Panc1 (cell line): ENCODE measurements around the gene CLEC4M. TPM values are rescaled to one million over a fixed set of nuclear protein-coding genes. Genes with fewer than 3 reads are reported as not detected.

Experiments
- ATAC-seq: fragments of 200-7000 bp; cut with Tn5 transposase; 2 replicates; pipeline ENCODE4 v1.9.1; 2020; ENCODE audit warnings: mild to moderate bottlenecking, moderate library complexity
- BruUV-seq: library from RNA; stranded (reverse); fragments of 400-500 nt; replicated peaks from 2 replicates; lab custom pipeline; 2021; lab: Mats Ljungman, UMichigan
- CTCF ChIA-PET: fragments of 300-600 bp; sonication (Branson Sonifier 250); formaldehyde crosslinking; loops from one replicate; lab custom pipeline; 2022; ENCODE audit warnings: antibody characterized with exemption; lab: Charles Lee
- POLR2A ChIA-PET: fragments of 300-600 bp; sonication (Branson Sonifier 250); formaldehyde crosslinking; loops from one replicate; lab custom pipeline; 2022; ENCODE audit warnings: antibody characterized with exemption; lab: Charles Lee
- DNase-seq: peaks from one replicate; pipeline ENCODE4 v3.0.0-alpha.2; 2010; ENCODE audit warnings: low read depth, low spot score
- H3K27ac ChIP-seq: 2 replicates; pipeline ENCODE4 v1.5.1; 2011; ENCODE audit warnings: mild to moderate bottlenecking, low read length, inconsistent platforms
- H3K27me3 ChIP-seq: fragments of 200-500 bp; sonication (Bioruptor generic); 2 replicates; pipeline ENCODE4 v1.6.0; 2014; ENCODE audit warnings: low read length, inconsistent platforms; ENCODE audit not compliant: control insufficient read depth, insufficient read depth
- H3K36me3 ChIP-seq: fragments of 200-500 bp; sonication (Bioruptor generic); 2 replicates; pipeline ENCODE4 v1.5.1; 2014; ENCODE audit warnings: inconsistent platforms, mild to moderate bottlenecking, low read length, moderate library complexity; ENCODE audit not compliant: control insufficient read depth, insufficient read depth
- H3K4me1 ChIP-seq: 2 replicates; pipeline ENCODE4 v1.5.1; 2011; ENCODE audit warnings: inconsistent platforms, mild to moderate bottlenecking, low read length, moderate library complexity; ENCODE audit not compliant: control insufficient read depth, insufficient read depth
- H3K4me3 ChIP-seq, 2 experiments: 2 replicates each; pipeline ENCODE4 v1.5.1; 2011 to 2012; ENCODE audit warnings: low read depth in 2 of 2, low read length in 2 of 2, mild to moderate bottlenecking in 2 of 2, inconsistent platforms in 1 of 2, moderate library complexity in 1 of 2
- H3K9me3 ChIP-seq: fragments of 200-500 bp; sonication (Bioruptor generic); 2 replicates; pipeline ENCODE4 v1.5.1; 2014; ENCODE audit warnings: low read depth, mild to moderate bottlenecking, inconsistent platforms, low read length, moderate library complexity; ENCODE audit not compliant: control insufficient read depth, insufficient read depth
- POLR2AphosphoS5 ChIP-seq: IDR thresholded peaks from 2 replicates; pipeline ENCODE4 v1.6.1; 2012; ENCODE audit warnings: mild to moderate bottlenecking, low read depth, low read length, moderate library complexity
- REST ChIP-seq, 2 experiments: IDR thresholded peaks; 2 replicates each; pipeline ENCODE4 v1.6.1; 2011 to 2012; ENCODE audit warnings: low read depth in 2 of 2, control low read depth in 1 of 2, low read length in 1 of 2, mild to moderate bottlenecking in 1 of 2, moderate library complexity in 1 of 2; ENCODE audit not compliant: insufficient read depth in 1 of 2
- SIN3A ChIP-seq: IDR thresholded peaks from 2 replicates; pipeline ENCODE4 v1.6.1; 2012; ENCODE audit warnings: low read depth, mild to moderate bottlenecking, low read length, moderate library complexity, borderline replicate concordance; ENCODE audit not compliant: insufficient read depth
- TCF7L2 ChIP-seq: IDR thresholded peaks from 2 replicates; pipeline ENCODE4 v1.6.1; 2011; ENCODE audit warnings: mild to moderate bottlenecking, low read depth, low read length, inconsistent platforms
- in situ Hi-C: cut with HindIII; loops from 2 replicates; pipeline ENCODE4 v1.10.0; 2016; ENCODE audit warnings: low sequenced_read_pairs, low pct_unique_long_range_greater_than_20kb
- intact Hi-C: fragments of 100-400 bp; cut with micrococcal nuclease; formaldehyde crosslinking; loops from one replicate; pipeline ENCODE4 v1.10.0; 2022; ENCODE audit not compliant: unreplicated experiment
- total RNA-seq: library from RNA; stranded (reverse); gene quantifications from one replicate; pipeline ENCODE4 v1.2.1, GENCODE V29; 2021; ENCODE audit not compliant: unreplicated experiment
- TF ChIP-seq, protein P1 (sequence below): fragments of 450-650 bp; IDR thresholded peaks from 2 replicates; pipeline ENCODE4 v1.5.1; 2017; ENCODE audit warnings: mild to moderate bottlenecking

CLEC4M gene
- total RNA-seq, 1 experiment from 2014 or later: not detected

- POLR2A ChIA-PET: no interaction called here
Observed at GRCh38 chr19:7739211-7739755, 23.8 kb upstream of the CLEC4M start.

DNA sequence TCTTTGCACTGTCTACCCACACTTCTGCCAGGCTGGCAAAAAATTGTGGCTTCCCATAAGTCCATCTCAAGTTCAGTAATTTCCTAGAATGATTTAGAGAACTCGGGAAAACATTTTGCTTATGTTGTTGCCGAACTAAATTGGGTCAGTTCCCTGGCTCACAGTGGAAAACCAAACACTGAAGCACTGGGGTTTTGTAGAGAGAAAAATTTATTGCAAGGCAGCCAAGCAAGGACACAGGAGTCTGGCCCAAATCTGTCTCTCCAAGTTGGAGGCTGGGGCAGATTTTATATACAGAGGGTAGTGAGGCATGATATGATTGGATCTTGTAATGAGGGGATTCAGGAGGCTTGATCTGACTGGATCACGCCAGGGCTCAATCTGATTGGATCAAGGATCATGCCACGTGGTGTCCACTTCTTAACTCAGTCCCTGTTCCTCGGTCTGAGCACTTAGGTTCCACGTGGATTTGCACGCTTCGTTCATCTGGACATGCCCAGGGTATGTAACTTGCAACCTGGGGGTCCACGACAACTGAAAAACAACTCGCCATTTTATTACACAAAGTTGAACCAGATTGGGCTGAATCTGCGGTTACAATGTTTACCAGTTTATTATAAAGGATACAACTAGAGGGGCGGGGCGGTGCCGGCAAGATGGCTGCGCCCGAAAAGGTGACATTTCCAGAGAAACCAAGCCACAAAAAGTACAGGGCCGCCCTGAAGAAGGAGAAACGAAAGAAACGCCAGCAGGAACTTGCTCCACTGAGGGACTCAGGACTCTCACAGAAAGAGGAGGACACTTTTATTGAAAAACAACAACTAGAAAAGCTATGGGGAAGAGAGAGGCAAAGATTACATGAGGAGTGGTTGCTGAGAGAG, 23.0 kb upstream of the CLEC4M start:
- H3K4me3 ChIP-seq: no peak overlapping the region
- H3K27ac ChIP-seq: no peak overlapping the region
- POLR2A ChIA-PET: no interaction called here
- no peak for ATAC-seq
- H3K9me3 ChIP-seq: no peaks in the 10 kb centered on the region
- CTCF ChIA-PET: interaction anchor here (0.6 kb wide), 1 partner anchor 15 kb away, joined by 3 read pairs; no protein-coding TSS in a partner anchor
- H3K4me1 ChIP-seq: no peaks in the 10 kb centered on the region
- no TSS peak for BruUV-seq
- intact Hi-C loops (no loop called here), in situ Hi-C loops (no loop called here)
- no peak for TF ChIP-seq SIN3A
- no peak for TF ChIP-seq POLR2AphosphoS5
- no peaks in the 10 kb centered on the region for H3K36me3 ChIP-seq
- H3K27me3 ChIP-seq: no peaks in the 10 kb centered on the region
- DNase-seq: no peak

More at GRCh38 chr19:7739211-7739755, 23.8 kb upstream of the CLEC4M start:
- in situ Hi-C loops (no loop called here), intact Hi-C loops (no loop called here)
- DNase-seq (no peak), ATAC-seq (no peak)
- TF ChIP-seq, protein P1, sequence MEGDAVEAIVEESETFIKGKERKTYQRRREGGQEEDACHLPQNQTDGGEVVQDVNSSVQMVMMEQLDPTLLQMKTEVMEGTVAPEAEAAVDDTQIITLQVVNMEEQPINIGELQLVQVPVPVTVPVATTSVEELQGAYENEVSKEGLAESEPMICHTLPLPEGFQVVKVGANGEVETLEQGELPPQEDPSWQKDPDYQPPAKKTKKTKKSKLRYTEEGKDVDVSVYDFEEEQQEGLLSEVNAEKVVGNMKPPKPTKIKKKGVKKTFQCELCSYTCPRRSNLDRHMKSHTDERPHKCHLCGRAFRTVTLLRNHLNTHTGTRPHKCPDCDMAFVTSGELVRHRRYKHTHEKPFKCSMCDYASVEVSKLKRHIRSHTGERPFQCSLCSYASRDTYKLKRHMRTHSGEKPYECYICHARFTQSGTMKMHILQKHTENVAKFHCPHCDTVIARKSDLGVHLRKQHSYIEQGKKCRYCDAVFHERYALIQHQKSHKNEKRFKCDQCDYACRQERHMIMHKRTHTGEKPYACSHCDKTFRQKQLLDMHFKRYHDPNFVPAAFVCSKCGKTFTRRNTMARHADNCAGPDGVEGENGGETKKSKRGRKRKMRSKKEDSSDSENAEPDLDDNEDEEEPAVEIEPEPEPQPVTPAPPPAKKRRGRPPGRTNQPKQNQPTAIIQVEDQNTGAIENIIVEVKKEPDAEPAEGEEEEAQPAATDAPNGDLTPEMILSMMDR: no peak
- TF ChIP-seq REST (IDR thresholded peaks at IDR 0.05; ENCODE audit: insufficient read depth in 1 of 2, low read depth in 2 of 2, low read length in 1 of 2): no peak
- no peak for TF ChIP-seq TCF7L2
- no peak for TF ChIP-seq POLR2AphosphoS5
- H3K27me3 ChIP-seq: no peaks in the 10 kb centered on the region
- H3K4me3 ChIP-seq: no peak overlapping the region
- no peak overlapping the region for H3K27ac ChIP-seq
- CTCF ChIA-PET: interaction anchor here (0.6 kb wide), 1 partner anchor 14 kb away, joined by 3 read pairs; no protein-coding TSS in a partner anchor
- no TSS peak for BruUV-seq
- H3K4me1 ChIP-seq: no peaks in the 10 kb centered on the region
- no peaks in the 10 kb centered on the region for H3K9me3 ChIP-seq
- H3K36me3 ChIP-seq: no peaks in the 10 kb centered on the region

GRCh38 chr19:7740682-7741054, 22.4 kb upstream of the CLEC4M start:
- no peaks in the 10 kb centered on the region for H3K4me1 ChIP-seq
- ChIA-PET POLR2A (no interaction called here), CTCF (no interaction called here)
- H3K4me3 ChIP-seq: no peak overlapping the region
- intact Hi-C loops: no loop called here
- H3K27ac ChIP-seq: no peak overlapping the region
- in situ Hi-C loops: no loop called here
- DNase-seq (no peak), ATAC-seq (no peak)
- BruUV-seq: no TSS peak
- H3K27me3 ChIP-seq: no peaks in the 10 kb centered on the region
- TF ChIP-seq SIN3A (no peak), REST (IDR thresholded peaks at IDR 0.05; ENCODE audit: insufficient read depth in 1 of 2, low read depth in 2 of 2, low read length in 1 of 2) (no peak), TCF7L2 (no peak), POLR2AphosphoS5 (no peak)
- TF ChIP-seq, protein P1: no peak
- H3K36me3 ChIP-seq: no peaks in the 10 kb centered on the region
- H3K9me3 ChIP-seq: no peaks in the 10 kb centered on the region
